Measurements from ENCODE around the gene NOTCH2. TPM values are rescaled to one million over a fixed set of nuclear protein-coding genes. Genes with fewer than 3 reads are reported as not detected.

The NOTCH2 gene
- total RNA-seq, 1 donor from 2014 or later: 61.6 TPM

- no peaks in the 10 kb centered on the region for H3K27me3 ChIP-seq (ENCODE audit: control insufficient read depth, insufficient read depth, low read length)
- DNase-seq (ENCODE audit: low read depth) (no peak), FAIRE-seq (no peak)
- H3K36me3 ChIP-seq (ENCODE audit: control insufficient read depth, insufficient read depth, low read length): no peaks in the 10 kb centered on the region
- no peak for TF ChIP-seq CTCF (IDR thresholded peaks at IDR 0.05; ENCODE audit: insufficient read depth, low read length, severe bottlenecking)
- H3K4me3 ChIP-seq (ENCODE audit: low read depth, low read length): no peak overlapping the region
Measured at GRCh38 chr1:119869995-119870394, 199.5 kb downstream of the NOTCH2 start.

- Histone ChIP-seq H3K4me3 (ENCODE audit: low read depth, low read length) (no peak overlapping the region), H3K27me3 (ENCODE audit: control insufficient read depth, insufficient read depth, low read length) (no peaks in the 10 kb centered on the region), H3K36me3 (ENCODE audit: control insufficient read depth, insufficient read depth, low read length) (no peaks in the 10 kb centered on the region)
- no peak for TF ChIP-seq CTCF (IDR thresholded peaks at IDR 0.05; ENCODE audit: insufficient read depth, low read length, severe bottlenecking)
- DNase-seq (ENCODE audit: low read depth) (no peak), FAIRE-seq (no peak)
Measured at GRCh38 chr1:119868176-119868575, 201.3 kb downstream of the NOTCH2 start.

GRCh38 chr1:119866451-119866850 is 203.0 kb downstream of the NOTCH2 start:
- no peaks in the 10 kb centered on the region for H3K27me3 ChIP-seq (ENCODE audit: control insufficient read depth, insufficient read depth, low read length)
- DNase-seq (ENCODE audit: low read depth) (no peak), FAIRE-seq (no peak)
- no peak for TF ChIP-seq CTCF (IDR thresholded peaks at IDR 0.05; ENCODE audit: insufficient read depth, low read length, severe bottlenecking)
- H3K36me3 ChIP-seq (ENCODE audit: control insufficient read depth, insufficient read depth, low read length): no peaks in the 10 kb centered on the region
- no peak overlapping the region for H3K4me3 ChIP-seq (ENCODE audit: low read depth, low read length)

DNA sequence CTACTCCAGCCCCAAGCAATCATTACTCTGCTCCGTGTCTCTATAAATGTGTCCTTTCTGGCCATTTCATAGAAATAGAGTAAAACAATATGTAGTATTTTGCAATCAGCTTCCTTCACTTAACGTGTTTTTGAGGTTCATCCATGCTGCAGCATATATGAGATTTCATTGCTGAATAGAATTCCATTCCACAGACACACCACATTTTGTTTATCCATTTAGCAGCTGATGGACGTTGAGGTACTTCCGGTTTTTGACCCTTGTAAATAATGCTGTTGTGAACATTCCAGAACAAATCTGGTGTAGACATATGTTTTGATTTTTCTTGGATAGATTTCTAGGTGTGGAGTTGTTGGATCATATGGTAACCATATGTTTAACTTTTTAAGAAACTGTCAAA is 203.8 kb downstream of the NOTCH2 start:
- FAIRE-seq: no peak
- no peaks in the 10 kb centered on the region for H3K36me3 ChIP-seq (ENCODE audit: control insufficient read depth, insufficient read depth, low read length)
- H3K4me3 ChIP-seq (ENCODE audit: low read depth, low read length): no peak overlapping the region
- no peak for TF ChIP-seq CTCF (IDR thresholded peaks at IDR 0.05; ENCODE audit: insufficient read depth, low read length, severe bottlenecking)
- no peaks in the 10 kb centered on the region for H3K27me3 ChIP-seq (ENCODE audit: control insufficient read depth, insufficient read depth, low read length)
- no peak for DNase-seq (ENCODE audit: low read depth)

DNA sequence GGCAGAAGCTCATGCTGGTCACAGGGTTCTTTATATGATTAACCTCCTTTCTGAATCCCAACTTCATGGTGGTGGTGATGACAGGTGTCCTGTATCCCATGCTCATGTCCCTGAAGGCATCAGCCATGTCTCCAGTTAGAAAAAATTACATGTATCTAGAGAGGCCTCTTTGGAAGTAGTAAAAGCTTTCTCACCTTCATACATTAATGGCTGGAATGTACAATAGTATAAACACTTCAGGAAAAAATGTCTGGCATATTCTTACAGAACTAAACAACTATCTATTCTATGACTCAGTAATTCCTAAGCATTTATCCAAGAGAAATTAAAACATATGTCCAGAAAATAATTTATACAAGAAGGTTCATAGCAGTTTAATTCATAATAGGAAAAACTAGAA is 207.2 kb downstream of the NOTCH2 start:
- no peaks in the 10 kb centered on the region for H3K27me3 ChIP-seq (ENCODE audit: control insufficient read depth, insufficient read depth, low read length)
- no peak for DNase-seq (ENCODE audit: low read depth)
- no peaks in the 10 kb centered on the region for H3K36me3 ChIP-seq (ENCODE audit: control insufficient read depth, insufficient read depth, low read length)
- H3K4me3 ChIP-seq (ENCODE audit: low read depth, low read length): no peak overlapping the region
- no peak for TF ChIP-seq CTCF (IDR thresholded peaks at IDR 0.05; ENCODE audit: insufficient read depth, low read length, severe bottlenecking)
- FAIRE-seq: no peak

Other genes with a start within 250 kb of the NOTCH2 start
- gene ADAM30, start 173.1 kb downstream of the NOTCH2 start, total RNA-seq: not detected in 2 replicates
- gene SEC22B, start 106.9 kb upstream of the NOTCH2 start, total RNA-seq: 20.0 and 24.6 TPM in 2 replicates

Measured in bronchial epithelial cell (primary cell).